Upper lobe of left lung (tissue), 6 donors: ENCODE results near the gene LPAR2. TPM values are rescaled to one million over a fixed set of nuclear protein-coding genes. Genes with fewer than 3 reads are reported as not detected.

Experiments used
- ATAC-seq, 2 donors: fragments of 200-7000 bp; cut with Tn5 transposase; one replicate each; pipeline ENCODE4 v1.9.1; 2022; ENCODE audit warnings: mild to moderate bottlenecking in 2 of 2, moderate library complexity in 2 of 2; ENCODE audit not compliant: low FRiP score in 2 of 2
- DNase-seq, 2 donors: peaks; one replicate each; pipeline ENCODE4 v3.0.0-alpha.2; 2019 to 2020
- H3K27ac ChIP-seq, 4 donors: fragments of 200-600 bp; sonication (generic); one replicate each; pipeline ENCODE4 v1.5.1; 2016 to 2019
- H3K27me3 ChIP-seq, 4 donors: fragments of 200-600 bp; sonication (generic); one replicate each; pipeline ENCODE4 v1.5.1; 2017 to 2019
- H3K36me3 ChIP-seq, 4 donors: fragments of 200-600 bp; sonication (generic); one replicate each; pipeline ENCODE4 v1.5.1; 2016 to 2019
- H3K4me1 ChIP-seq, 4 donors: fragments of 200-600 bp; sonication (generic); one replicate each; pipeline ENCODE4 v1.5.1; 2018 to 2019
- H3K4me3 ChIP-seq, 4 donors: fragments of 200-600 bp; sonication (generic); one replicate each; pipeline ENCODE4 v1.5.1; 2017 to 2019; ENCODE audit warnings: mild to moderate bottlenecking in 2 of 4, moderate library complexity in 1 of 4
- H3K9me3 ChIP-seq, 4 donors: fragments of 200-600 bp; sonication (generic); one replicate each; pipeline ENCODE4 v1.5.1; 2018 to 2019
- CTCF ChIP-seq, 6 experiments: fragments of 450-650 bp in 4 of 6; fragments of 200-600 bp in 2 of 6; sonication (generic) in 2 of 6; IDR thresholded peaks; one replicate each; pipeline ENCODE4 v1.5.1; 2016 to 2019; ENCODE audit warnings: antibody characterized with exemption in 6 of 6
- EP300 ChIP-seq, 4 donors: sonication (generic); formaldehyde crosslinking; IDR thresholded peaks; one replicate each; pipeline ENCODE4 v1.5.1; 2017; ENCODE audit warnings: antibody characterized with exemption in 4 of 4, control low read depth in 2 of 4
- POLR2A ChIP-seq, 4 donors: fragments of 450-650 bp; IDR thresholded peaks; one replicate each; pipeline ENCODE4 v1.5.1; 2016 to 2017; ENCODE audit warnings: antibody characterized with exemption in 4 of 4, mild to moderate bottlenecking in 2 of 4
- POLR2AphosphoS5 ChIP-seq, 2 donors: sonication (generic); formaldehyde crosslinking; IDR thresholded peaks; one replicate each; pipeline ENCODE4 v1.5.1; 2017; ENCODE audit warnings: antibody characterized with exemption in 2 of 2
- WGBS, 2 donors: methylation state at CpG; one replicate each; pipeline ENCODE4 v1.1.5; 2017 to 2018; 5-methylcytosine and 5-hydroxymethylcytosine counted together
- total RNA-seq, 6 donors: library from RNA; depleted of rRNA in 4 of 6; stranded (reverse); fragments of >200 nt in 4 of 6; gene quantifications; one replicate each; pipeline versions ENCODE4 v1.1.0 to v1.2.1, GENCODE V29; 2016 to 2021
- donor health status: DM: no; HTN: no; CAD: no; lungs with moderate emphysema.
- donor health status: DM: no; HTN: yes; CAD: no; lungs with severe emphysema.

Gene LPAR2
- total RNA-seq, 6 donors from 2014 or later: 16.4 to 51.3 (median 24.1) TPM

DNA sequence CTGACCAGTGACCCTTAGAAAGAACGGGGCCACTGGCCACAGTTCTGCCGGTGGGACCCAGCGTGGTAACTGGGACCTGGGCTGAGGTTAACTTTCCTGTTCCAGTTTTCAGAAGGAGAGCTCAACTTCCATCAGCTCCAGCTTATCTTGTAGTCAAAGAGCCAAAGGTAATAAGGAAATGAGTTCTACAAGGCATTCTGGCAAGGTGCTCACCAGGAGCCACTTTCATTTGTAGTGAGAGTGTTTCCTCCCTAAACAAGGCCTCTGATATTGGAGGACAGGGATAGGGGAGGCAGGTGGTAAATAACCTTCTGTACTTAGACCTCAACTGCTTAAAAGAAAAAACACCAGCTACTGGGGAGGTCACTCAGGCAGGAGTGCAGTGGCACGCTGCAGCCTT is 47.6 kb downstream of the LPAR2 start:
- 76 to 92% methylated on average over 3 to 4 of the region's 4 CpGs for WGBS, 2 donors
- H3K9me3 ChIP-seq: no peaks in the 10 kb centered on the region
- no peaks in the 10 kb centered on the region for H3K4me1 ChIP-seq
- ATAC-seq (no peak), DNase-seq (no peak)
- no peak overlapping the region for H3K27ac ChIP-seq
- H3K4me3 ChIP-seq: no peak overlapping the region
- TF ChIP-seq CTCF (IDR thresholded peaks at IDR 0.05) (no peak), POLR2A (IDR thresholded peaks at IDR 0.05) (no peak), EP300 (IDR thresholded peaks at IDR 0.05) (no peak), POLR2AphosphoS5 (IDR thresholded peaks at IDR 0.05) (no peak)
- no peaks in the 10 kb centered on the region for H3K36me3 ChIP-seq
- no peaks in the 10 kb centered on the region for H3K27me3 ChIP-seq

DNA sequence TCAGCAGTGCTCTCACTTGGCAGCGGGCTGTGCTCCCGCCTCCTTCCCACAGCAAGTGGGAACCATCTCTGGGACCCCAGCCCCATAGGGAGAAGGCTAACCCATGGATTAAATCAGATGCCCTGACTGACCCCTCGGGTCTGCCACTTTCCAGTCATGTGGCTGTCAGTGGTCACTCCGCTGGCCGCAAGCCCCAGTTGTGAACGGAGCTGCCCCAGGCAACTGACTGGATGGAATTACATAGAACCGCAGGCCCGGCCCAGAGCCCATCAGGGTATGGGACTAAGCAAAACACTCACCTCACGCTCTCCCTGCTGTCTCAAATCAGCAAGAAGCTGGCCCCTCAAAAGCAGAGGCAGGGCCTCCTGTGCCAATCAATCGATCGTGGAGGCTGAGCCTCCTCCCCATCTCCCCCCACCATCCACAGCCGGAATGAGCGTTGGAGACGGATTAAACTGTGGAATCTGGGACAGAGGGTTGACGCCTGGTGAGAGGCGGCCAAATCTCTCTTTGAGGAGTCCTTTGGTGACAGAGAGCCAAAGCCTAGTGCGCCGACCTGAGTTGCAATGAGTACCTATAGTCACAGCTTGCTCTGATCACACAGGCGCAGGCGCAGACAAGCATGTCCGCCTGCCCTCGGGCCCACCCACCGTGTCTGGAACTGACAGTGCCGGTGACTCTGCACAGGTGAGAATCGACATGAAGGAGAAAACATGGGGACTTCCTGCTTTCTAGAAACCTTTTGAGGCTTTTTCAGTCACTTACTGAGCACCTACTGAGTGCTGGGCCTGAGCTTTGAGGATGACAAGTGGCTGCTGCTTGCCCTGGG is 48.3 kb downstream of the LPAR2 start:
- 91 to 92% methylated on average over 19 to 25 of the region's 25 CpGs for WGBS, 2 donors
- H3K27me3 ChIP-seq: no peaks in the 10 kb centered on the region
- no peaks in the 10 kb centered on the region for H3K36me3 ChIP-seq
- H3K27ac ChIP-seq: no peak overlapping the region
- TF ChIP-seq POLR2AphosphoS5 (IDR thresholded peaks at IDR 0.05): no peak
- TF ChIP-seq EP300 (IDR thresholded peaks at IDR 0.05): no peak
- TF ChIP-seq CTCF (IDR thresholded peaks at IDR 0.05): no peak
- TF ChIP-seq POLR2A (IDR thresholded peaks at IDR 0.05): no peak
- H3K9me3 ChIP-seq: no peaks in the 10 kb centered on the region
- H3K4me3 ChIP-seq: no peak overlapping the region
- ATAC-seq (no peak), DNase-seq (no peak)
- H3K4me1 ChIP-seq: no peaks in the 10 kb centered on the region

- H3K27me3 ChIP-seq: no peaks in the 10 kb centered on the region
- no peaks in the 10 kb centered on the region for H3K36me3 ChIP-seq
- no peak overlapping the region for H3K27ac ChIP-seq
- no peaks in the 10 kb centered on the region for H3K9me3 ChIP-seq
- no peak overlapping the region for H3K4me3 ChIP-seq
- no peak for DNase-seq
- no peak for ATAC-seq
- H3K4me1 ChIP-seq: no peaks in the 10 kb centered on the region
- TF ChIP-seq CTCF (IDR thresholded peaks at IDR 0.05) (no peak), EP300 (IDR thresholded peaks at IDR 0.05) (no peak), POLR2AphosphoS5 (IDR thresholded peaks at IDR 0.05) (no peak), POLR2A (IDR thresholded peaks at IDR 0.05) (no peak)
- WGBS, 2 donors: 92 to 94% methylated on average over 6 of the region's 6 CpGs
Measured at GRCh38 chr19:19578252-19578651, 49.8 kb downstream of the LPAR2 start.

GRCh38 chr19:19575411-19575810 is 52.6 kb downstream of the LPAR2 start:
- ATAC-seq: no peak
- TF ChIP-seq POLR2AphosphoS5 (IDR thresholded peaks at IDR 0.05): no peak
- TF ChIP-seq CTCF (IDR thresholded peaks at IDR 0.05): no peak
- TF ChIP-seq POLR2A (IDR thresholded peaks at IDR 0.05): no peak
- TF ChIP-seq EP300 (IDR thresholded peaks at IDR 0.05): no peak
- Histone ChIP-seq H3K9me3 (no peaks in the 10 kb centered on the region), H3K27ac (no peak overlapping the region), H3K36me3 (no peaks in the 10 kb centered on the region), H3K27me3 (no peaks in the 10 kb centered on the region), H3K4me3 (no peak overlapping the region), H3K4me1 (no peaks in the 10 kb centered on the region)
- 80 to 81% methylated on average over 6 of the region's 6 CpGs for whole genome bisulfite sequencing, 2 donors
- no peak for DNase-seq

Other genes with a start within 250 kb of the LPAR2 start
- gene GATAD2A, start 222.5 kb downstream of the LPAR2 start, total RNA-seq: 100 to 1,000 TPM in 2 of 6 donors, 10 to 100 TPM in 4; 60.8 to 182 (median 88.0) TPM
- 1 to 10 TPM; 1.7 to 7.3 (median 3.1) TPM for gene TSSK6, start 112.7 kb downstream of the LPAR2 start, total RNA-seq
- 100 to 1,000 TPM in 3 of 6 donors, 10 to 100 TPM in 3; 24.3 to 305 (median 112) TPM for gene NDUFA13, start 112.0 kb downstream of the LPAR2 start, total RNA-seq
- gene YJEFN3, start 99.3 kb downstream of the LPAR2 start, total RNA-seq: 1 to 10 TPM in 4 of 6 donors, under 1 TPM in 2; 0.61 to 7.3 (median 4.8) TPM
- gene CILP2, start 90.0 kb downstream of the LPAR2 start, total RNA-seq: under 1 TPM in 2 of 6 donors, not detected in 4; 0.14 to 0.37 TPM
- gene PBX4, start 9.5 kb downstream of the LPAR2 start, total RNA-seq: 10 to 100 TPM in 2 of 6 donors, 1 to 10 TPM in 4; 2.0 to 30.4 (median 5.8) TPM
- 100 to 1,000 TPM in 1 of 6 donors, 10 to 100 TPM in 5; 20.8 to 109 (median 49.1) TPM for gene GMIP, start 15.4 kb upstream of the LPAR2 start, total RNA-seq
- 100 to 1,000 TPM in 3 of 6 donors, 10 to 100 TPM in 3; 58.6 to 256 (median 97.4) TPM for gene ATP13A1, start 35.5 kb upstream of the LPAR2 start, total RNA-seq
- 10 to 100 TPM in 4 of 6 donors, 1 to 10 TPM in 2; 3.4 to 16.1 (median 11.1) TPM for gene ZNF101, start 40.6 kb upstream of the LPAR2 start, total RNA-seq
- 10 to 100 TPM in 2 of 6 donors, 1 to 10 TPM in 4; 4.7 to 13.6 (median 5.1) TPM for gene ZNF14, start 104.9 kb upstream of the LPAR2 start, total RNA-seq
- gene ZNF506, start 193.5 kb upstream of the LPAR2 start, total RNA-seq: 10 to 100 TPM; 13.2 to 47.1 (median 19.1) TPM
- 10 to 100 TPM in 2 of 6 donors, 1 to 10 TPM in 4; 5.0 to 15.8 (median 7.9) TPM for gene ZNF253, start 237.7 kb upstream of the LPAR2 start, total RNA-seq